ENCODE measurements around the gene SFI1. TPM values are rescaled to one million over a fixed set of nuclear protein-coding genes. Genes with fewer than 3 reads are reported as not detected.

Gene SFI1
- total RNA-seq, 1 donor from 2014 or later, result 24.8 TPM

- no peak overlapping the region for H3K4me3 Mint-ChIP-seq (ENCODE audit: unreplicated experiment)
- no peak for TF ChIP-seq CTCF (IDR thresholded peaks at IDR 0.05; ENCODE audit: unreplicated experiment)
- H3K27me3 Mint-ChIP-seq (ENCODE audit: unreplicated experiment), result peaks cover 2% of the 10 kb centered on the region
- no peaks in the 10 kb centered on the region for H3K9me3 Mint-ChIP-seq (ENCODE audit: unreplicated experiment)
- no peak overlapping the region for H3K27ac Mint-ChIP-seq (ENCODE audit: unreplicated experiment)
- H3K4me1 Mint-ChIP-seq (ENCODE audit: unreplicated experiment), result peaks cover 11% of the 10 kb centered on the region
- no peak for DNase-seq (ENCODE audit: low spot score)
- H3K36me3 Mint-ChIP-seq (ENCODE audit: low read depth, unreplicated experiment), result peaks cover 13% of the 10 kb centered on the region
These were observed 109.7 kb downstream of the SFI1 start for GRCh38 chr22:31605851-31606585.

- Mint-ChIP-seq H3K4me1 (ENCODE audit: unreplicated experiment) (peaks cover 14% of the 10 kb centered on the region), H3K27me3 (ENCODE audit: unreplicated experiment) (peaks cover 4% of the 10 kb centered on the region), H3K9me3 (ENCODE audit: unreplicated experiment) (no peaks in the 10 kb centered on the region), H3K4me3 (ENCODE audit: unreplicated experiment) (no peak overlapping the region), H3K27ac (ENCODE audit: unreplicated experiment) (no peak overlapping the region), H3K36me3 (ENCODE audit: low read depth, unreplicated experiment) (peaks cover 14% of the 10 kb centered on the region)
- no peak for TF ChIP-seq CTCF (IDR thresholded peaks at IDR 0.05; ENCODE audit: unreplicated experiment)
- DNase-seq (ENCODE audit: low spot score), result no peak
These were observed 111.4 kb downstream of the SFI1 start for GRCh38 chr22:31607696-31608095.

GRCh38 chr22:31609716-31610115 is 113.4 kb downstream of the SFI1 start:
- no peaks in the 10 kb centered on the region for H3K9me3 Mint-ChIP-seq (ENCODE audit: unreplicated experiment)
- DNase-seq (ENCODE audit: low spot score), result no peak
- H3K4me1 Mint-ChIP-seq (ENCODE audit: unreplicated experiment), result peaks cover 14% of the 10 kb centered on the region
- peaks cover 9% of the 10 kb centered on the region for H3K36me3 Mint-ChIP-seq (ENCODE audit: low read depth, unreplicated experiment)
- H3K4me3 Mint-ChIP-seq (ENCODE audit: unreplicated experiment), result no peak overlapping the region
- no peak overlapping the region for H3K27ac Mint-ChIP-seq (ENCODE audit: unreplicated experiment)
- no peak for TF ChIP-seq CTCF (IDR thresholded peaks at IDR 0.05; ENCODE audit: unreplicated experiment)
- peaks cover 8% of the 10 kb centered on the region for H3K27me3 Mint-ChIP-seq (ENCODE audit: unreplicated experiment)

- Mint-ChIP-seq H3K27ac (ENCODE audit: unreplicated experiment) (no peak overlapping the region), H3K4me3 (ENCODE audit: unreplicated experiment) (no peak overlapping the region), H3K9me3 (ENCODE audit: unreplicated experiment) (no peaks in the 10 kb centered on the region), H3K36me3 (ENCODE audit: low read depth, unreplicated experiment) (peaks cover 4% of the 10 kb centered on the region), H3K4me1 (ENCODE audit: unreplicated experiment) (peaks cover 13% of the 10 kb centered on the region), H3K27me3 (ENCODE audit: unreplicated experiment) (peaks cover 8% of the 10 kb centered on the region)
- TF ChIP-seq CTCF (IDR thresholded peaks at IDR 0.05; ENCODE audit: unreplicated experiment), result no peak
- DNase-seq (ENCODE audit: low spot score), result no peak
These were observed 114.3 kb downstream of the SFI1 start for GRCh38 chr22:31610611-31611010.

GRCh38 chr22:31611061-31611760 is 114.9 kb downstream of the SFI1 start:
- Mint-ChIP-seq H3K4me3 (ENCODE audit: unreplicated experiment) (no peak overlapping the region), H3K9me3 (ENCODE audit: unreplicated experiment) (no peaks in the 10 kb centered on the region), H3K4me1 (ENCODE audit: unreplicated experiment) (peaks cover 19% of the 10 kb centered on the region), H3K27me3 (ENCODE audit: unreplicated experiment) (peaks cover 8% of the 10 kb centered on the region), H3K27ac (ENCODE audit: unreplicated experiment) (no peak overlapping the region), H3K36me3 (ENCODE audit: low read depth, unreplicated experiment) (peaks cover 4% of the 10 kb centered on the region)
- DNase-seq (ENCODE audit: low spot score), result no peak
- no peak for TF ChIP-seq CTCF (IDR thresholded peaks at IDR 0.05; ENCODE audit: unreplicated experiment)
